ENCODE measurements around the gene CPNE9.
A peak's percentile ranks its signal among the peaks of the same experiment; 100 is the strongest.

Gene CPNE9

GRCh38 chr3:9689757-9690156 lies 13.9 kb upstream of the CPNE9 start:
- ATAC-seq, result no peak
- TF ChIP-seq ZFP30 (CRISPR knock-in tag; IDR thresholded peaks at IDR 0.05) (no peak), ZC3H10 (CRISPR knock-in tag; IDR thresholded peaks at IDR 0.05) (no peak), TOX (CRISPR knock-in tag; IDR thresholded peaks at IDR 0.05; ENCODE audit: borderline replicate concordance) (no peak), POU6F1 (CRISPR knock-in tag; IDR thresholded peaks at IDR 0.05; ENCODE audit: borderline replicate concordance, low read depth) (no peak), CSDC2 (CRISPR knock-in tag; IDR thresholded peaks at IDR 0.05) (no peak), ESRRG (CRISPR knock-in tag; IDR thresholded peaks at IDR 0.05) (no peak), ZNF565 (CRISPR knock-in tag; conservative IDR thresholded peaks at IDR 0.05; ENCODE audit: low read depth) (no peak), PATZ1 (CRISPR knock-in tag; IDR thresholded peaks at IDR 0.05; ENCODE audit: borderline replicate concordance) (no peak), ZNF8 (CRISPR knock-in tag; IDR thresholded peaks at IDR 0.05) (no peak), RARB (CRISPR knock-in tag; IDR thresholded peaks at IDR 0.05) (no peak), ZFP3 (CRISPR knock-in tag; IDR thresholded peaks at IDR 0.05) (no peak), ARNTL (CRISPR knock-in tag; IDR thresholded peaks at IDR 0.05; ENCODE audit: borderline replicate concordance, low read depth) (no peak), CREB5 (CRISPR knock-in tag; IDR thresholded peaks at IDR 0.05; ENCODE audit: low read depth) (no peak), ISL1 (CRISPR knock-in tag; IDR thresholded peaks at IDR 0.05) (no peak), PPARA (CRISPR knock-in tag; IDR thresholded peaks at IDR 0.05; ENCODE audit: borderline replicate concordance) (no peak), ZNF70 (CRISPR knock-in tag; IDR thresholded peaks at IDR 0.05) (no peak), CSRNP3 (CRISPR knock-in tag; IDR thresholded peaks at IDR 0.05) (no peak), BACH2 (CRISPR knock-in tag; IDR thresholded peaks at IDR 0.05; ENCODE audit: borderline replicate concordance) (no peak), GLIS3 (CRISPR knock-in tag; IDR thresholded peaks at IDR 0.05) (no peak), TCF4 (CRISPR knock-in tag; IDR thresholded peaks at IDR 0.05; ENCODE audit: borderline replicate concordance) (no peak)

- ATAC-seq, result peak; percentile 25
- TF ChIP-seq PATZ1 (CRISPR knock-in tag; IDR thresholded peaks at IDR 0.05; ENCODE audit: borderline replicate concordance), result no peak
- TF ChIP-seq ISL1 (CRISPR knock-in tag; IDR thresholded peaks at IDR 0.05), result no peak
- no peak for TF ChIP-seq SNAI2 (CRISPR knock-in tag; IDR thresholded peaks at IDR 0.05)
- TF ChIP-seq PPARA (CRISPR knock-in tag; IDR thresholded peaks at IDR 0.05; ENCODE audit: borderline replicate concordance), result no peak
- TF ChIP-seq TCF4 (CRISPR knock-in tag; IDR thresholded peaks at IDR 0.05; ENCODE audit: borderline replicate concordance), result no peak
Measured at GRCh38 chr3:9690451-9691450, 12.9 kb upstream of the CPNE9 start.

- no peak for ATAC-seq
- TF ChIP-seq TOX (CRISPR knock-in tag; IDR thresholded peaks at IDR 0.05; ENCODE audit: borderline replicate concordance) (no peak), ZNF8 (CRISPR knock-in tag; IDR thresholded peaks at IDR 0.05) (no peak), TCF4 (CRISPR knock-in tag; IDR thresholded peaks at IDR 0.05; ENCODE audit: borderline replicate concordance) (no peak), ZNF565 (CRISPR knock-in tag; conservative IDR thresholded peaks at IDR 0.05; ENCODE audit: low read depth) (no peak), ESRRG (CRISPR knock-in tag; IDR thresholded peaks at IDR 0.05) (no peak), CSDC2 (CRISPR knock-in tag; IDR thresholded peaks at IDR 0.05) (no peak), ISL1 (CRISPR knock-in tag; IDR thresholded peaks at IDR 0.05) (no peak), TSHZ2 (CRISPR knock-in tag; IDR thresholded peaks at IDR 0.05) (no peak), ZFP3 (CRISPR knock-in tag; IDR thresholded peaks at IDR 0.05) (no peak), GLIS3 (CRISPR knock-in tag; IDR thresholded peaks at IDR 0.05) (no peak), POU6F1 (CRISPR knock-in tag; IDR thresholded peaks at IDR 0.05; ENCODE audit: borderline replicate concordance, low read depth) (no peak)
Measured at GRCh38 chr3:9691636-9692035, 12.0 kb upstream of the CPNE9 start.

Data from SK-N-SH treated with all-trans-retinoic acid at 6 μM for 48 hours (cell line).